ENCODE results near the gene EPB41L3.
"Not testable (repeated sequence)": the region's sequence is repeated elsewhere in the genome, so short reads cannot be mapped to it uniquely, and the experiment has no call there.

The EPB41L3 gene

GRCh38 chr18:5543773-5544389 lies at the start of gene EPB41L3:
TSS of gene EPB41L3 (minus strand) at chr18:5543997. CDS start at chr18:5489183, 54,814 bp downstream.
- Mint-ChIP-seq H3K4me3 (peak within 1 kb of the TSS; percentile 72), H3K27me3 (peaks cover 41% of the 10 kb centered on the region), H3K27ac (no peak within 1 kb of the TSS), H3K9me3 (ENCODE audit: low read depth) (no peaks in the 10 kb centered on the region), H3K36me3 (peaks cover 3% of the 10 kb centered on the region), H3K4me1 (ENCODE audit: low read depth) (peaks cover 7% of the 10 kb centered on the region)

GRCh38 chr18:5588529-5588928 lies 44.7 kb upstream of the EPB41L3 start:
- Mint-ChIP-seq H3K4me3 (no peak overlapping the region), H3K27ac (no peak overlapping the region), H3K4me1 (ENCODE audit: low read depth) (no peaks in the 10 kb centered on the region), H3K9me3 (ENCODE audit: low read depth) (peaks cover 14% of the 10 kb centered on the region), H3K36me3 (no peaks in the 10 kb centered on the region), H3K27me3 (peaks cover 6% of the 10 kb centered on the region)

GRCh38 chr18:5585653-5586052 lies 41.9 kb upstream of the EPB41L3 start:
- no peaks in the 10 kb centered on the region for H3K36me3 Mint-ChIP-seq
- H3K27ac Mint-ChIP-seq, result no peak overlapping the region
- H3K27me3 Mint-ChIP-seq, result peaks cover 9% of the 10 kb centered on the region
- peaks cover 2% of the 10 kb centered on the region for H3K9me3 Mint-ChIP-seq (ENCODE audit: low read depth)
- H3K4me3 Mint-ChIP-seq, result no peak overlapping the region
- H3K4me1 Mint-ChIP-seq (ENCODE audit: low read depth), result no peaks in the 10 kb centered on the region

GRCh38 chr18:5584746-5585417 lies 41.1 kb upstream of the EPB41L3 start:
- H3K27me3 Mint-ChIP-seq, result peaks cover 9% of the 10 kb centered on the region
- H3K4me3 Mint-ChIP-seq, result no peak overlapping the region
- no peak overlapping the region for H3K27ac Mint-ChIP-seq
- H3K9me3 Mint-ChIP-seq (ENCODE audit: low read depth), result no peaks in the 10 kb centered on the region
- H3K4me1 Mint-ChIP-seq (ENCODE audit: low read depth), result no peaks in the 10 kb centered on the region
- H3K36me3 Mint-ChIP-seq, result no peaks in the 10 kb centered on the region

- Mint-ChIP-seq H3K36me3 (no peaks in the 10 kb centered on the region), H3K27ac (no peak overlapping the region), H3K27me3 (peaks cover 11% of the 10 kb centered on the region), H3K4me1 (ENCODE audit: low read depth) (no peaks in the 10 kb centered on the region), H3K9me3 (ENCODE audit: low read depth) (no peaks in the 10 kb centered on the region), H3K4me3 (no peak overlapping the region)
Measured at GRCh38 chr18:5582849-5583681, 39.3 kb upstream of the EPB41L3 start.

- H3K27ac Mint-ChIP-seq, result no peak overlapping the region
- H3K36me3 Mint-ChIP-seq, result no peaks in the 10 kb centered on the region
- H3K27me3 Mint-ChIP-seq, result peaks cover 7% of the 10 kb centered on the region
- no peaks in the 10 kb centered on the region for H3K4me1 Mint-ChIP-seq (ENCODE audit: low read depth)
- H3K4me3 Mint-ChIP-seq, result no peak overlapping the region
- no peaks in the 10 kb centered on the region for H3K9me3 Mint-ChIP-seq (ENCODE audit: low read depth)
Measured at GRCh38 chr18:5582076-5582475, 38.3 kb upstream of the EPB41L3 start.

- H3K4me3 Mint-ChIP-seq, result no peak overlapping the region
- no peaks in the 10 kb centered on the region for H3K36me3 Mint-ChIP-seq
- H3K9me3 Mint-ChIP-seq (ENCODE audit: low read depth), result no peaks in the 10 kb centered on the region
- H3K4me1 Mint-ChIP-seq (ENCODE audit: low read depth), result no peaks in the 10 kb centered on the region
- peaks cover 5% of the 10 kb centered on the region for H3K27me3 Mint-ChIP-seq
- no peak overlapping the region for H3K27ac Mint-ChIP-seq
Measured at GRCh38 chr18:5574843-5575242, 31.0 kb upstream of the EPB41L3 start.

- no peak overlapping the region for H3K27ac Mint-ChIP-seq
- H3K27me3 Mint-ChIP-seq, result peaks cover 3% of the 10 kb centered on the region
- no peaks in the 10 kb centered on the region for H3K4me1 Mint-ChIP-seq (ENCODE audit: low read depth)
- H3K9me3 Mint-ChIP-seq (ENCODE audit: low read depth), result no peaks in the 10 kb centered on the region
- no peaks in the 10 kb centered on the region for H3K36me3 Mint-ChIP-seq
- no peak overlapping the region for H3K4me3 Mint-ChIP-seq
Measured at GRCh38 chr18:5571666-5572065, 27.9 kb upstream of the EPB41L3 start.

GRCh38 chr18:5570613-5571012 lies 26.8 kb upstream of the EPB41L3 start:
- not testable (repeated sequence) for H3K27me3 Mint-ChIP-seq; H3K4me3 Mint-ChIP-seq; H3K36me3 Mint-ChIP-seq; H3K9me3 Mint-ChIP-seq (ENCODE audit: low read depth); H3K27ac Mint-ChIP-seq; H3K4me1 Mint-ChIP-seq (ENCODE audit: low read depth)

- no peaks in the 10 kb centered on the region for H3K4me1 Mint-ChIP-seq (ENCODE audit: low read depth)
- H3K27me3 Mint-ChIP-seq, result peaks cover 9% of the 10 kb centered on the region
- H3K9me3 Mint-ChIP-seq (ENCODE audit: low read depth), result no peaks in the 10 kb centered on the region
- no peak overlapping the region for H3K27ac Mint-ChIP-seq
- H3K36me3 Mint-ChIP-seq, result no peaks in the 10 kb centered on the region
- no peak overlapping the region for H3K4me3 Mint-ChIP-seq
Measured at GRCh38 chr18:5568416-5568815, 24.6 kb upstream of the EPB41L3 start.

GRCh38 chr18:5558851-5559250 lies 15.1 kb upstream of the EPB41L3 start:
- Mint-ChIP-seq H3K4me1 (ENCODE audit: low read depth) (no peaks in the 10 kb centered on the region), H3K27me3 (peaks cover 9% of the 10 kb centered on the region), H3K36me3 (no peaks in the 10 kb centered on the region), H3K9me3 (ENCODE audit: low read depth) (no peaks in the 10 kb centered on the region), H3K4me3 (no peak overlapping the region), H3K27ac (no peak overlapping the region)

GRCh38 chr18:5556310-5556974 lies 12.6 kb upstream of the EPB41L3 start:
- Mint-ChIP-seq H3K4me3 (no peak overlapping the region), H3K9me3 (ENCODE audit: low read depth) (no peaks in the 10 kb centered on the region), H3K36me3 (no peaks in the 10 kb centered on the region), H3K4me1 (ENCODE audit: low read depth) (no peaks in the 10 kb centered on the region), H3K27ac (no peak overlapping the region), H3K27me3 (peaks cover 12% of the 10 kb centered on the region)

- peaks cover 10% of the 10 kb centered on the region for H3K27me3 Mint-ChIP-seq
- H3K4me1 Mint-ChIP-seq (ENCODE audit: low read depth), result no peaks in the 10 kb centered on the region
- H3K36me3 Mint-ChIP-seq, result no peaks in the 10 kb centered on the region
- no peak overlapping the region for H3K27ac Mint-ChIP-seq
- H3K9me3 Mint-ChIP-seq (ENCODE audit: low read depth), result no peaks in the 10 kb centered on the region
- H3K4me3 Mint-ChIP-seq, result no peak overlapping the region
Measured at GRCh38 chr18:5554629-5555028, 10.8 kb upstream of the EPB41L3 start.

GRCh38 chr18:5546660-5547059 lies 2.9 kb upstream of the EPB41L3 start:
- H3K9me3 Mint-ChIP-seq (ENCODE audit: low read depth), result no peaks in the 10 kb centered on the region
- H3K4me3 Mint-ChIP-seq, result no peak overlapping the region

More at GRCh38 chr18:5546660-5547059, 2.9 kb upstream of the EPB41L3 start:
- H3K27ac Mint-ChIP-seq, result no peak overlapping the region
- peaks cover 3% of the 10 kb centered on the region for H3K36me3 Mint-ChIP-seq
- peaks cover 34% of the 10 kb centered on the region for H3K27me3 Mint-ChIP-seq
- H3K4me1 Mint-ChIP-seq (ENCODE audit: low read depth), result peaks cover 7% of the 10 kb centered on the region

Data from activated naive CD8-positive, alpha-beta T cell (primary cell).